Left ventricle myocardium superior (tissue), 1 donor: ENCODE measurements around the gene PHLPP2. TPM values are rescaled to one million over a fixed set of nuclear protein-coding genes. Genes with fewer than 3 reads are reported as not detected.

ENCODE experiments used
- ATAC-seq: fragments of 200-7000 bp; cut with Tn5 transposase; one replicate; pipeline ENCODE4 v1.9.1; 2020; ENCODE audit warnings: mild to moderate bottlenecking, moderate library complexity
- DNase-seq: peaks from one replicate; pipeline ENCODE4 v3.0.0-alpha.2; 2020
- intact Hi-C: fragments of 100-400 bp; cut with micrococcal nuclease; formaldehyde crosslinking; loops from one replicate; pipeline ENCODE4 v1.11.0; 2022
- long read RNA-seq: library from polyadenylated mRNA; unstranded; transcript quantifications from one replicate; pipeline ENCODE4 v2.0.0, GENCODE V29; 2021
- total RNA-seq: library from RNA; stranded (reverse); fragmentation: NEBNext Ultra II Directional; extraction: Animal tissue kit (Norgen Biotek cat#: 25700); gene quantifications from one replicate; pipeline ENCODE4 v1.2.1, GENCODE V29; 2021
- donor health status: DM: no; HTN: yes; CAD: no; lungs with severe emphysema.

Gene PHLPP2, protein sequence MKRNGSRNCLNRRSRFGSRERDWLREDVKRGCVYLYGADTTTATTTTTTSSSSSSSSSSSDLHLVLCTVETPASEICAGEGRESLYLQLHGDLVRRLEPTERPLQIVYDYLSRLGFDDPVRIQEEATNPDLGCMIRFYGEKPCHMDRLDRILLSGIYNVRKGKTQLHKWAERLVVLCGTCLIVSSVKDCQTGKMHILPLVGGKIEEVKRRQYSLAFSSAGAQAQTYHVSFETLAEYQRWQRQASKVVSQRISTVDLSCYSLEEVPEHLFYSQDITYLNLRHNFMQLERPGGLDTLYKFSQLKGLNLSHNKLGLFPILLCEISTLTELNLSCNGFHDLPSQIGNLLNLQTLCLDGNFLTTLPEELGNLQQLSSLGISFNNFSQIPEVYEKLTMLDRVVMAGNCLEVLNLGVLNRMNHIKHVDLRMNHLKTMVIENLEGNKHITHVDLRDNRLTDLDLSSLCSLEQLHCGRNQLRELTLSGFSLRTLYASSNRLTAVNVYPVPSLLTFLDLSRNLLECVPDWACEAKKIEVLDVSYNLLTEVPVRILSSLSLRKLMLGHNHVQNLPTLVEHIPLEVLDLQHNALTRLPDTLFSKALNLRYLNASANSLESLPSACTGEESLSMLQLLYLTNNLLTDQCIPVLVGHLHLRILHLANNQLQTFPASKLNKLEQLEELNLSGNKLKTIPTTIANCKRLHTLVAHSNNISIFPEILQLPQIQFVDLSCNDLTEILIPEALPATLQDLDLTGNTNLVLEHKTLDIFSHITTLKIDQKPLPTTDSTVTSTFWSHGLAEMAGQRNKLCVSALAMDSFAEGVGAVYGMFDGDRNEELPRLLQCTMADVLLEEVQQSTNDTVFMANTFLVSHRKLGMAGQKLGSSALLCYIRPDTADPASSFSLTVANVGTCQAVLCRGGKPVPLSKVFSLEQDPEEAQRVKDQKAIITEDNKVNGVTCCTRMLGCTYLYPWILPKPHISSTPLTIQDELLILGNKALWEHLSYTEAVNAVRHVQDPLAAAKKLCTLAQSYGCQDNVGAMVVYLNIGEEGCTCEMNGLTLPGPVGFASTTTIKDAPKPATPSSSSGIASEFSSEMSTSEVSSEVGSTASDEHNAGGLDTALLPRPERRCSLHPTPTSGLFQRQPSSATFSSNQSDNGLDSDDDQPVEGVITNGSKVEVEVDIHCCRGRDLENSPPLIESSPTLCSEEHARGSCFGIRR (N-terminal part only)
- total RNA-seq = 3.4 TPM
- long read RNA-seq, partial matches to known transcripts = 1 of 2 reads
- long read RNA-seq, other reads (novel, unspliced or antisense) = 1 of 2 reads

DNA sequence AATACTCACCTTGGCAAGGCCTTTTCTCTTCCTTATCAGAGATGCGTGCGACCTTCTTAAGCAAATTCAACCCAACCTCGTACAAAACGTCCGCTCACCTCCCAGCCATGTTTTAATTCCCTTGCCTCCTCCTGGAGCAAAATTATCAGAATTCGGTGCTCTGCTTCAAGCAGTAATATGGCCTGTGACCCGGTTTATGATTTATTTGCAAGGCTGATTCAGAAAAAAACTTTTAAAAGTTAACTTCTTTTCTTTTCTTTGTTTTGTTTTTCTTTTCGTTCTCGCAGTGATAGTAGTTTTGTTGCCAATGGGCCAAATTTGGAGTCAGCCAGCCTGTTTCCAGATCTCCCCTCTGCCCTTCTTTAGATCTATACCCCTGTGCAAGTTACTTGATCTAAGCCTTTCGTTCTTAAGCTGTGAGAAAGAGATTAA lies at the start of gene PHLPP2:
Gene PHLPP2 (minus strand): TSS at position 382 of the 432 bp plus-strand sequence. CDS start 9,906 bp downstream, outside the sequence.
- ATAC-seq (no peak), DNase-seq (no peak)
- intact Hi-C loops = no loop called here

DNA sequence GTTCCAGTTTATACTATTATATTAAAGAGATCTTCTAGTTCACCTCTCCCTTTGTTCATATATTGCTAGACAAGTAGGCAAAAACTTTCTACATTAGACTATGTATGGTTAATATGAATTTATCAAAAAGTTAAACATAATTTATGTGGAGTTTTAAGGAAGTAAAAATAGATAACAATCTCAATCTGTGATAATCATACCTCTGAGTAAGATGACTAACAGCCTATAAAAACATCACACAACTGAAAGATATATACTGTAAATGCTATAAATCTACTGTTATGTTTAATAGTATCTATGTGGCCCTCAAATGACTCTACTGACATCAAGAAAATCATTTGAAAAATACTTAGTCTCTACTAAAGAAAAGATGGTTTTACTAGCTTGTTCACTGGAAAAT lies 47.1 kb upstream of the PHLPP2 start:
- DNase-seq = no peak
- ATAC-seq = no peak
- intact Hi-C loops = no loop called here

GRCh38 chr16:71769222-71769621 lies 44.7 kb upstream of the PHLPP2 start:
- DNase-seq (no peak), ATAC-seq (no peak)
- intact Hi-C loops = no loop called here

- intact Hi-C loops = no loop called here
- no peak for ATAC-seq
- no peak for DNase-seq
Observed at GRCh38 chr16:71767060-71767900, 42.8 kb upstream of the PHLPP2 start.

DNA sequence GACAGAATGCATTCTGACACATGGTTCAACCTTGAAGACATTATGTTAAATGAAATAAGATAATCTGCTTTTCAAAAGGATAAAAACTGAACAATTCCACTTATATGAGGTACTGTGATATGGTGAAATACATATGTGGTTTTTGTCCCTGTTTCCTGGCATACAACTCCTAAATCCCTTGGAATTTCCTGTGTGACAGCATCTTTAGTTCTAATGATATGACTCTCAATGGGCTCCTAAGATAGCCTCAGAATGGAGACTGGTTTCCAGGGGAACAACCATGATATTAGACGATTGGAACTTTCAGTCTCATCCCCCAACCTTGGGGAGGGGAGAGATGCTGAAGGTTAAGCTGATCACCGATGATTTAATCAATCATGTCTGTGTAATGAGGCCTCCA lies 37.7 kb upstream of the PHLPP2 start:
- DNase-seq (no peak), ATAC-seq (no peak)
- intact Hi-C loops = no loop called here

DNA sequence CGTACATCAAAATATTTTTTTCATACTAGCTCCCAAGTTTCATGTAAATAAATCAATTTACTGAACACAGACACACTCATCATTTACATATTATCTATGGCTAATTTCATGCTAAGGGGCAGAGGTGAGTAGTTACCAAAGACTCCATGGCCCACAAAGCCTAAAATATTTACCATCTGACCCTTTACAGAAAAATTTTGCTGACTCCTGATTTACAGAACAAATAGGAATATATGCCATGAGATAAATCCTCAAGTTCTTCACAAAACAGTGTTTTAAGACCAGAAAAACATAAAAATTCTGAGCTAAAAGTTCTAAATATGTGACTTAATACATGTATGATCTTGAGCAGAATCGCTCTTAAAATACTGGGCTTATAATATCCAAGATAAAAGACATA lies 36.6 kb upstream of the PHLPP2 start:
- ATAC-seq = no peak

DNA sequence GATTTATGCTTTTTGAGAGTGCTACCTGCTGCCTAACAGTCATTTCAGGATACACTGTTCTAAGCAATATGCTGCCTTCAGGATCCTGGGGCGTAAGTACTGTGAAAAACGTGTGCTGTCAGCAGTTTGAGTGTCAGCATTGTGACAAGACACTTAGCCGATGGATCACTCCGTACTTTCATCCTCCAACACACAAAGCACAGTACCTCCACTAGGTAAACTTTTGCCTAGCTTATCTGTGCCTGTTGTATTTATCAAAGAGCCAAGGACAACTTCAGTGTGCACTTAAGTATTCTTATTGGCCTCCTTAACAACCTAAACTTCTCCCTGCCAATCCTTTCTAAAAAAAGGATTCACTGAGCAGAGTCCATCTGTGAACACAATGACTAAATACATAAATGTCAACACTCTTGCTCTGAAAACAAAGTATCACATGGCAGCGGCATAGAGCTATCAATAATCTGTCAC lies 33.8 kb upstream of the PHLPP2 start:
- ATAC-seq (peak; percentile 97), DNase-seq (no peak)
- intact Hi-C loops = no loop called here

More for the DNA sequence above, 36.6 kb upstream of the PHLPP2 start:
- DNase-seq = no peak
- intact Hi-C loops = no loop called here

GRCh38 chr16:71754652-71755051 lies 30.2 kb upstream of the PHLPP2 start:
- intact Hi-C loops = no loop called here
- ATAC-seq (no peak), DNase-seq (no peak)

DNA sequence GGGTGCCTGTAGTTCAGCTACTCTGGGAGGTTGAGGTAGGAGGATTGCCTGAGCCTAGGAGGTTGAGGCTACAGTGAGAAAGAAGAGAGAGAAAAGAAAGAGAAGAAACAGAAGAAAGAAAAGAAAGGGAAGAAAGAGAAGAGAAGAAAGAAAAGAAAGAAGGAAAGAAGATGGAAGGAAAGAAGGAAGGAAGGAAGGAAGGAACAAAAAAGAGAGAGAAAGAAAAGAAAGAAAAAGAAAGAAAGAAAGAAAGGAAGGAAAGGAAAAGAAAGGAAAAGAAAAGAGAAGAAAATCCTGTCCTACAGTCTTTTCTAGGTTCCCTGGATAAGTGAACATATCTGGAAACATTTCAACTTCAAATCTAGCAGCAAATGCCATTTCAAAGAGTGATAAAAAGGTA lies 29.6 kb upstream of the PHLPP2 start:
- ATAC-seq (no peak), DNase-seq (no peak)
- intact Hi-C loops = no loop called here

- DNase-seq = no peak
- intact Hi-C loops = no loop called here
- no peak for ATAC-seq
Observed at GRCh38 chr16:71748226-71748625, 23.7 kb upstream of the PHLPP2 start.

DNA sequence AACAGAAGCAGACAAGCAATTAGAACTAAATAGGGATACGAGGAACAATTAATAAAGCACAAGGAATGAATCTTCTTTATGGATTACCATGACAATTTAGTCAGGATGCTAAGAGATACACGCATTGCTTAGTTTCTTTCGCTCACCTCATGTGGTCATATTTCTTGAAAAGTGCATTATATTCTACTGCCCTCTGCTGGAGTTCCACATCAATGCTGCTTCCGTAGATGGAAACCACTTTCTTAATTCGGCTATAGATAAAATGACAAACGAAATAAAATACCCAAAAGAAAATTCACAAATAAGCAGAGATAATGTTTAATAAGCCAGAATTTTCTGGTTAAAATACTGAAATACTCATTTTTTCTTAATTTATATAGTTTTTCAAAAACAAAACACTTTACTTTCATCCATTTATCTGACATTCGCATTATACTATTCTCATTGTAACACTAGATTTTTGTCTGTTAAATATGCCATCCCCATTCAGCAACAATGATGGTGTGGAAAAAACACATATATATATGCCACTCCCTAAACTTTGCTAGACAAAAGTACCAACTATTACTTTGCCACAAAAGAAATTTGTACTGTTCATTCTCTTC lies 22.0 kb upstream of the PHLPP2 start:
- ATAC-seq (no peak), DNase-seq (no peak)
- intact Hi-C loops = no loop called here

- ATAC-seq (no peak), DNase-seq (no peak)
- intact Hi-C loops = no loop called here
Observed at GRCh38 chr16:71738855-71739254, 14.4 kb upstream of the PHLPP2 start.

DNA sequence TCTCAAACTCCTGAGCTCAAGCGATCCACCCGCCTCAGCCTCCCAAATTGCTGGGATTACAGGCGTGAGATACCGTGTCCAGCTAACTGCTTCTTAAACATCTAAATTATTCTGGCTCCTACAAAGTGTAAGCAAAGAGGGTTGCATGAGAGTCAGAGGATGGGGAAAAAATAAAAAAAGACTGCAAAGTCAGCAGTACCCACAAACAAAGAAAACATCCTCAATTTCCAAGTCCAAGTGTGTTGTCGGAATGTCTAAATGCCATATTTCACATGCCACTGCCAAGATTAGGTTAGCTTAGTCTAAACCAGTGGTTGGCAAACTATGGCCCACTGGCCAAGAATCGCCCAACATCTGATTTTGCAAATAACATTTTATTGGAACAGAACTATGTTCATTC lies 13.0 kb upstream of the PHLPP2 start:
- intact Hi-C loops = no loop called here
- ATAC-seq (no peak), DNase-seq (no peak)

DNA sequence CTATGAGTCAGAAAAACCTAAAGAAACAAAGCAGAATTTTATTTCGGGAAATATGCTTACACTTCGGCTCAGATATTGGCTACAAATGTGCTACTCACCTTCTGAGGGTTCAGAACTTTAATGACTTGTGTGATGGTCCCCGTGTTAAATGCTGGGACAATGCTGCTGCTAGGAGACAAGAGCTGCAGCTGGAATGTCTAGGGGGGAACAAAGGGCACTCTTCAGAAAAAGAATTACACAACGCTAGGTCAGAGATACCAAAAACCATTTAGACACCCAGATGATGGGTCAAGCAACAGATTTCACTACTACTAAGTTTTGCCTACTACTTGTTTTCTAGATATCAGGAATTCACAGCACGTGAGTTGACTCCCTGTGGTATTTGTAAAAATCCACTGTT lies 10.0 kb upstream of the PHLPP2 start:
- ATAC-seq = no peak
- DNase-seq = no peak
- intact Hi-C loops = no loop called here

GRCh38 chr16:71732587-71732986 lies 8.1 kb upstream of the PHLPP2 start:
- intact Hi-C loops = no loop called here
- ATAC-seq = peak; percentile 66
- DNase-seq = no peak

- ATAC-seq (no peak), DNase-seq (no peak)
- intact Hi-C loops = no loop called here
Observed at GRCh38 chr16:71727551-71728324, 3.2 kb upstream of the PHLPP2 start.
